HFF-Myc (cell line): ENCODE results near the gene DLAT.
"Not testable (repeated sequence)": the region's sequence is repeated elsewhere in the genome, so short reads cannot be mapped to it uniquely, and the experiment has no call there.

Experiments used
- DNase-seq: peaks from one replicate; pipeline ENCODE4 v3.0.0-alpha.2; 2011; ENCODE audit warnings: low read depth; ENCODE audit errors: extremely low read depth
- H3K4me3 ChIP-seq: replicated peaks from 2 replicates; pipeline ENCODE4 v1.5.1; 2011; ENCODE audit warnings: low read depth, mild to moderate bottlenecking, control low read depth, low read length
- CTCF ChIP-seq: IDR thresholded peaks from 2 replicates; pipeline ENCODE4 v1.5.1; 2012; ENCODE audit warnings: mild to moderate bottlenecking, low read depth, low read length, control low read depth; ENCODE audit errors: missing control alignments

Gene DLAT

GRCh38 chr11:111992206-111992855, 32.9 kb upstream of the DLAT start:
- no peak for TF ChIP-seq CTCF
- DNase-seq = no peak
- H3K4me3 ChIP-seq = no peak overlapping the region

GRCh38 chr11:111996129-111996528, 29.1 kb upstream of the DLAT start:
- no peak for TF ChIP-seq CTCF
- no peak overlapping the region for H3K4me3 ChIP-seq
- DNase-seq = no peak

- not testable (repeated sequence) for H3K4me3 ChIP-seq, DNase-seq
- TF ChIP-seq CTCF = peak; percentile 12
Measured at GRCh38 chr11:111996669-111997068, 28.5 kb upstream of the DLAT start.

- H3K4me3 ChIP-seq = no peak overlapping the region
- TF ChIP-seq CTCF = no peak
- DNase-seq = no peak
Measured at GRCh38 chr11:111999111-111999510, 26.1 kb upstream of the DLAT start.

GRCh38 chr11:112000703-112001102, 24.5 kb upstream of the DLAT start:
- no peak for TF ChIP-seq CTCF
- H3K4me3 ChIP-seq = no peak overlapping the region
- no peak for DNase-seq

- no peak for TF ChIP-seq CTCF
- no peak for DNase-seq
- no peak overlapping the region for H3K4me3 ChIP-seq
Measured at GRCh38 chr11:112002491-112003216, 22.6 kb upstream of the DLAT start.
